HG03469 (cell line): ENCODE measurements around the gene BPIFA3.
"Not testable (repeated sequence)": the region's sequence is repeated elsewhere in the genome, so short reads cannot be mapped to it uniquely, and the experiment has no call there.

ENCODE experiments used
- ATAC-seq: cut with Tn5 transposase; IDR thresholded peaks from one replicate; pipeline ENCODE4 v1.9.1; 2021; ENCODE audit warnings: mild to moderate bottlenecking, moderate library complexity, moderate number of reproducible peaks; ENCODE audit not compliant: unreplicated experiment

Gene BPIFA3

GRCh38 chr20:33217052-33217451 lies at the start of gene BPIFA3:
Gene BPIFA3, plus strand, starts transcription at chr20:33217352. Its CDS starts 185 bp downstream, at chr20:33217537.
- no peak for ATAC-seq

GRCh38 chr20:33167859-33168258 lies 49.3 kb upstream of the BPIFA3 start, which contains the start of gene BPIFA2:
Gene BPIFA2, plus strand, starts transcription at chr20:33168159. Its CDS starts 987 bp downstream, at chr20:33169146.
- ATAC-seq: no peak

- ATAC-seq: no peak
Measured at GRCh38 chr20:33169176-33169794, 47.9 kb upstream of the BPIFA3 start.

GRCh38 chr20:33172781-33173180 lies 44.4 kb upstream of the BPIFA3 start:
- ATAC-seq: no peak

- no peak for ATAC-seq
Measured at GRCh38 chr20:33175123-33175522, 42.0 kb upstream of the BPIFA3 start.

GRCh38 chr20:33176101-33176500 lies 41.1 kb upstream of the BPIFA3 start:
- ATAC-seq: no peak

- ATAC-seq: no peak
Measured at GRCh38 chr20:33177866-33178265, 39.3 kb upstream of the BPIFA3 start.

- no peak for ATAC-seq
Measured at GRCh38 chr20:33178726-33179125, 38.4 kb upstream of the BPIFA3 start.

- ATAC-seq: no peak
Measured at GRCh38 chr20:33180169-33180568, 37.0 kb upstream of the BPIFA3 start.

GRCh38 chr20:33181482-33182093 lies 35.6 kb upstream of the BPIFA3 start:
- ATAC-seq: no peak

- ATAC-seq: no peak
Measured at GRCh38 chr20:33183312-33183711, 33.8 kb upstream of the BPIFA3 start.

- ATAC-seq: not testable (repeated sequence)
Measured at GRCh38 chr20:33185031-33185590, 32.0 kb upstream of the BPIFA3 start.

- no peak for ATAC-seq
Measured at GRCh38 chr20:33187491-33187890, 29.7 kb upstream of the BPIFA3 start.

GRCh38 chr20:33188421-33188820 lies 28.7 kb upstream of the BPIFA3 start:
- ATAC-seq: no peak

GRCh38 chr20:33191484-33191883 lies 25.7 kb upstream of the BPIFA3 start:
- ATAC-seq: no peak

- no peak for ATAC-seq
Measured at GRCh38 chr20:33191955-33192354, 25.2 kb upstream of the BPIFA3 start.

- ATAC-seq: no peak
Measured at GRCh38 chr20:33192912-33193501, 24.1 kb upstream of the BPIFA3 start.

- no peak for ATAC-seq
Measured at GRCh38 chr20:33199026-33199425, 18.1 kb upstream of the BPIFA3 start.

GRCh38 chr20:33202451-33202850 lies 14.7 kb upstream of the BPIFA3 start:
- ATAC-seq: no peak

- no peak for ATAC-seq
Measured at GRCh38 chr20:33203444-33203843, 13.7 kb upstream of the BPIFA3 start.

- no peak for ATAC-seq
Measured at GRCh38 chr20:33209789-33210188, 7.4 kb upstream of the BPIFA3 start.

- ATAC-seq: no peak
Measured at GRCh38 chr20:33210371-33210770, 6.8 kb upstream of the BPIFA3 start.
